Stimulated activated effector memory CD8-positive, alpha-beta T cell treated with anti-CD3 and anti-CD28 coated beads, Interleukin-12 subunit alpha, Interleukin-12 subunit beta, amount 100 ng/mL, for 72 hours (primary cell): Measurements from ENCODE around the gene PNMA1.
"Not testable (repeated sequence)": the region's sequence is repeated elsewhere in the genome, so short reads cannot be mapped to it uniquely, and the experiment has no call there.

Source experiments
- ATAC-seq: fragments of 150-1000 bp; cut with Tn5 transposase; 2 replicates; pipeline ENCODE4 v1.10.0; 2021
- DNase-seq, 2 donors: peaks; one replicate each; pipeline ENCODE4 v3.0.0; 2021 to 2022; ENCODE audit warnings: low spot score in 2 of 2
- H3K27ac Mint-ChIP-seq: one replicate; pipeline ENCODE4 v1.8.0; 2022; ENCODE audit warnings: mild to moderate bottlenecking, mixed read lengths
- H3K36me3 Mint-ChIP-seq: one replicate; pipeline ENCODE4 v1.8.0; 2022; ENCODE audit warnings: mild to moderate bottlenecking, mixed read lengths
- H3K4me1 Mint-ChIP-seq: one replicate; pipeline ENCODE4 v1.8.0; 2022; ENCODE audit warnings: mixed read lengths
- H3K4me3 Mint-ChIP-seq: one replicate; pipeline ENCODE4 v1.8.0; 2022; ENCODE audit warnings: mild to moderate bottlenecking, mixed read lengths
- H3K9me3 Mint-ChIP-seq: one replicate; pipeline ENCODE4 v1.8.0; 2022; ENCODE audit warnings: mixed read lengths

Gene PNMA1

DNA sequence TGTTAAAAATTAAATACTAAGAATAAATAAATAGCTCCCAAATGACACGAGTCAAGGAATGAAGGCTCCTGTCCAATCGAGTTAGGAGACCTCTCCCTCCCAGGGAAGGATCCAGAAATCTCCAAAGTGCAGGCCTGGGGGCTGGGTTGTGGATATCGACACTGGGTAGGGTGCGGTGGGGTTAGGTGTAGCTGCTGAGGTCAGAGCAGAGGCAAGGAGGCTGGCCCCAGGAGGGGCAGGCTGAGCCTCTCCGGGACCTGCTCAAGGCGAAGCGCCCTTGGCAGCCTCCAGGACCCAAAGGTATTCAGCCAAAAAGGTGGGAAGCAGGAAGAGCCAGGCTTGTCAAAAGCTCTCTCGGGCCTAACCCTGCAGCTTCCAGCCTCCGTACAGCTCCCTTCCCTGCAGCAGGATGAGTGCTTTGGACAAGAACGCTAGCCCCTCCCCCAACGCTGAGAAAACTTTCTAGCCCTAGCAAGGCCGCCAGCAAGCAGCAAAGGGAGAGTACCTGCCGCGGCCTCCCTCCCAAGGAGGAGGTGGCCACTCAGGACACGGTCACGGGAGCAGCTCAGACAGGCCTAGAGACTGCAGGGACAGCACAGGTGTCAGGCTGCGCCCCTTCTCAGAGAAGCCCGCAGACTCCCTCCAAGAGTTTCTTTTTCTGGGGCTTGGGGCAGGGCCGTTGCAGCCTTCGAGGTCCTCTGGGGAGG, 3.7 kb upstream of the PNMA1 start:
- ATAC-seq (no peak), DNase-seq (no peak)
- Mint-ChIP-seq H3K27ac (peak overlapping the region; percentile 90), H3K4me3 (no peak overlapping the region), H3K4me1 (peaks cover 9% of the 10 kb centered on the region), H3K9me3 (no peaks in the 10 kb centered on the region), H3K36me3 (peaks cover 100% of the 10 kb centered on the region)

DNA sequence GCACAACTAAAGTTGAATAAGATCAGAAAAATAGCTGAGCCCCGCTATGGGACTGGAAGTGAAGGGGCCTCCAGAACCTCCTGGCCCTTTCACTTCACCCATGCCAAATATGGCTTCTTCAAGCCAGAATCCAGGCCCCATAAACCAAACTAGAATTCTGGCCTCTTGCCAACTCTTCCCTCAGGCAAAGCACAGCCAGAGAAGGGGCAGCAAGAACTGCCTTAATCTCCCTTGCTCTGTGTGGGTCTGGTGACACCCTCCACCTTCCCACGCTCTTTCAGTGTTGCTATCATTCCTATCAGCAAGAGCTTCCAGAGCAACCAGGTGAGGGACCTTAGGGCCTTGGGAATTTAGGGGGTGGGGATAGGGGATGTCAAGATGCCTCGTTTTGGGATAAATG, 3.1 kb upstream of the PNMA1 start:
- DNase-seq (no peak), ATAC-seq (no peak)
- Mint-ChIP-seq H3K27ac (peak overlapping the region; percentile 90), H3K4me3 (no peak overlapping the region), H3K9me3 (no peaks in the 10 kb centered on the region), H3K4me1 (peaks cover 15% of the 10 kb centered on the region), H3K36me3 (peaks cover 98% of the 10 kb centered on the region)

DNA sequence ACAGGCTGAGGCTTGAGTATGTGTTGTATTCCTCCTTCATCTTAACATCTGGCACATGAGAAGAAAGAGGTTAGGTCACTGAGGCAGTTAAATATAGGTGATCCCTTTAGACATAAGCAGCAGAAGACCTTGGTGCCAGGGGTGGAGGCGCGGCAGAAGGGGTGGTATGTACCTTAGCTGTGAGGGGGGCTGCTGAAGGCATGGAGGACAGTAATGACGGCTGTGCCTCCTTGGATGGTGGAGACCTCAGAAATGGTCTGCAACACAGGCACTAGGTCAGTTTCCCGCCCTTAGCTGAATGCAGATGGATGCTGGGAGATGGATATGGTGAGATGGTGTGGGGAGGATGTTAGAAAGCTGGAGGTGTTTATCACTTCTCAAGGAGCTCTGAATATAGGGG, 1.5 kb upstream of the PNMA1 start:
- Mint-ChIP-seq H3K27ac (no peak overlapping the region), H3K36me3 (peaks cover 86% of the 10 kb centered on the region), H3K4me1 (peaks cover 20% of the 10 kb centered on the region), H3K4me3 (no peak overlapping the region), H3K9me3 (no peaks in the 10 kb centered on the region)
- DNase-seq, result no peak
- no peak for ATAC-seq

DNA sequence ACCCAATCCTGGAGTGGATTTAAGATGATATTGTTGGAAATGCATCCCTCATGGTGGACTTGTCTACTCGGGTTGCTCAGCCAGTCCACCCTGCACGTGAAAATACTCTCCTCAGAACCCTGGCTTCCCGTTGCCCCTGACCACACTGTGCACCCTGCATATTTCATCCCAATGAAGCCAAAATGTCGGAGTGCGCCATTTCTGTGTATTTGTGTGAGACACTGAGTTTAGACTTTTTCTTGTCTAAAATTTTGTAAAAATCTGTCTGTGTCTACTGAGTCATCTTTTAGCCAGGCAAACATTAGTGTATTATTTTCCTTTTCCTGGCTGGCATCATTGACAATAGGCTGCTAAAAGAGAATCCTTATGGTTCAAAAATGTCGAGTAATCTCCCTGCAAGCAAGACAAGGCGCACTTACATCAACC, 485 bp upstream of the PNMA1 start:
- ATAC-seq, result no peak
- Mint-ChIP-seq H3K4me3 (peak overlapping the region; percentile 99), H3K4me1 (peaks cover 27% of the 10 kb centered on the region), H3K9me3 (no peaks in the 10 kb centered on the region), H3K27ac (peak overlapping the region; percentile 99), H3K36me3 (peaks cover 76% of the 10 kb centered on the region)
- no peak for DNase-seq

DNA sequence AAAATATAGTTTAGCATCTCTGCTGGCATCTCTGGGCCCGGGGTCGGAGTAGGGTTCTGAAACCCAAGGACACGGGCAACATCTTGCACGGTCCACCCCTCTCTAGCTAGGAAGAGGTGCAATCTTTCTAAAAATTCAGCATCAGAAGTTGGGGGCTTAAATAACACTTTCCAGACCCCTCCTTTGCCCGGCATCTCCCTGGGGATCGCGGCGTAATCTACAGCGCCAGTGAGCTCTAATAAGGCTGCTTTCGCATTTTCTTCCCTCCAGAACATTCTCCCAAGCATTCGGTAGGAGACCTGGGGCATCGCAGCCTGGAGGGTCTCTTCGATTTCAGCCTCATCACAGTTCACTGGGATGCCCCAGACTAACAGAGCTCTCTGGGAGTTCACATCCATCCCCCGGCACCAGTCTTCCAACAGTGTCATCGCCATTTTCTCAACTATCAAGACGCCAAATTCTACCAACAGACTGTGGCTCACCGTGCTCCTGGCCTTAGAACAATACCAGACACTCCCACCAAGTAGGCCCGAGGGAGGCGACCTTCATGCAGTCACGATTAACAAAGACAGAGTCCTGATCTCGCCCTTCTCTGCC, 880 bp downstream of the PNMA1 start:
- peaks cover 62% of the 10 kb centered on the region for H3K36me3 Mint-ChIP-seq
- peak overlapping the region; percentile 99 for H3K27ac Mint-ChIP-seq
- peaks cover 33% of the 10 kb centered on the region for H3K4me1 Mint-ChIP-seq
- no peaks in the 10 kb centered on the region for H3K9me3 Mint-ChIP-seq
- DNase-seq, result no peak
- no peak for ATAC-seq
- H3K4me3 Mint-ChIP-seq, result peak overlapping the region; percentile 99

DNA sequence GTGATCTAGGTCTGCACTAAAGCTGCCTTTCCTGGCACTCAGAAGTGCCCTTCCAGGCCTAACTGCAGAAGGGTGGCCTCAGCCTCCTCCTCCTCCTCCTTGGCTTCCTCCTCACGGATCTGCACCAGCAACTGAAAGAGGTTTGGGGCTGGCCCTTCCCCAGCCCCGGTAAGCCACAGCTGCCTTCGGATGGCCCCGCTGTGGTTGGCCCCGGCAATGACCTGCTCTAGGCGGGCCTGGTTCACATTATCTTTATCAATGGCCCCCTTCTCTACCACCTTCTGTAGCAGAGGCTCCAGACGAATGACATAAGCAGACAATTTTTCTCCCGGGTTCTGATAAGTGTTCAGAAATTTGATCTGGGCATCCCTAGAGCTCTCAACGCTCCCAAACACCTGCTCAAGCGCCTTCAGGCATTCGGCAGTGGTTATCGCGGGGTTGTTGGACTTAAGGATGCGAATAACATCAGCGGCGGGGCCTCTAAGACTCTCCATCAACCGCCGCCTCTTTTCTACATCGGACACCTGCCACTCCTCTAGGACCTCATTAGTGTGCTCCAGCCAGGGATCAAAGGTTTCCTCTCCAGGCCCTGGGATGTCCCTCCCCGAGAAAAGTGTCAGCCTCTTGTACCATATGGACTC, 1.5 kb downstream of the PNMA1 start:
- Mint-ChIP-seq H3K4me3 (peak overlapping the region; percentile 99), H3K36me3 (peaks cover 56% of the 10 kb centered on the region), H3K27ac (peak overlapping the region; percentile 99), H3K4me1 (peaks cover 37% of the 10 kb centered on the region), H3K9me3 (no peaks in the 10 kb centered on the region)
- ATAC-seq (peak; percentile 57), DNase-seq (peak; percentile 33 to 76)

DNA sequence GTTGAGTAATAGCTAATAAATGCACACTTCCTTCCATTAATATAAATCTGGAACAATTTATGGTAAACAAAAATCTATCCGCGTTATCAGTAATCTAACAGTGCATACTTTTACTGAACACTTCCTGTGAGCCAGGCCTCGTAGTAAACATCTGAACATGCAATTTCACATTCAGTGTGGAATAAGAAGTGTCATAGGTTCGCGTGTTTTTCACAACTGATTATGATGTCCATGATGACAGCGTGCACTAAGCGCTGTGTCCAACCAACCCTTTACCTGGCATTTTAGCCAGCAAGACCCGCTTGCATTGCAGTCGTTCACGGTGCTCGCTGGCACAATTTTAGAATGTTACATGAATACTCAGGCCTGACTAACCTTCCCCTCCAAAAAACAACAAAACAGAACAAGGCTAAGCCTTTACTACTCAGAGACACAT, 2.1 kb downstream of the PNMA1 start:
- Mint-ChIP-seq H3K9me3 (no peaks in the 10 kb centered on the region), H3K4me1 (peaks cover 37% of the 10 kb centered on the region), H3K36me3 (peaks cover 50% of the 10 kb centered on the region), H3K4me3 (peak overlapping the region; percentile 99), H3K27ac (peak overlapping the region; percentile 99)
- DNase-seq, result peak in 1 of 2 donors; percentile 58
- peak; percentile 27 for ATAC-seq

DNA sequence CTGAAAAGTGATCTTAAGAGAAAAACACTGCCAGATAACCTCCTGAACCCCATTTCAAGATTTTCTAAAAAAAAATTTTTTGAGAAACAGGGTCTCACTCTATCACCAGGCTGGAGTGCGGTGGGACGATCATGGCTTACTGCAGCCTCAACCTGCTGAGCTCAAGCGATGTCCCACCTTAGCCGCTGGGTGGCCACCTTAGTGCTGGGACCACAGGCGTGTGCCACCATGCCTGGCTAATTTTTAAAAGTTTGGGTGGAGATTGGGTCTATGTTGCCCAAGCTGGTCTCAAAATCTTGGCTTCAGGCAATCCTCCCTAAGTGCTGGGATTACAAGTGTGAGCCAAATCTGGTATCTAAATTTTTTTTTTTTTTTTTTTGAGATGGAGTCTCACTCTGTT, 3.4 kb downstream of the PNMA1 start:
- ATAC-seq (no peak), DNase-seq (no peak)
- Mint-ChIP-seq H3K36me3 (peaks cover 36% of the 10 kb centered on the region), H3K4me3 (peak overlapping the region; percentile 99), H3K27ac (no peak overlapping the region), H3K9me3 (no peaks in the 10 kb centered on the region), H3K4me1 (peaks cover 42% of the 10 kb centered on the region)

DNA sequence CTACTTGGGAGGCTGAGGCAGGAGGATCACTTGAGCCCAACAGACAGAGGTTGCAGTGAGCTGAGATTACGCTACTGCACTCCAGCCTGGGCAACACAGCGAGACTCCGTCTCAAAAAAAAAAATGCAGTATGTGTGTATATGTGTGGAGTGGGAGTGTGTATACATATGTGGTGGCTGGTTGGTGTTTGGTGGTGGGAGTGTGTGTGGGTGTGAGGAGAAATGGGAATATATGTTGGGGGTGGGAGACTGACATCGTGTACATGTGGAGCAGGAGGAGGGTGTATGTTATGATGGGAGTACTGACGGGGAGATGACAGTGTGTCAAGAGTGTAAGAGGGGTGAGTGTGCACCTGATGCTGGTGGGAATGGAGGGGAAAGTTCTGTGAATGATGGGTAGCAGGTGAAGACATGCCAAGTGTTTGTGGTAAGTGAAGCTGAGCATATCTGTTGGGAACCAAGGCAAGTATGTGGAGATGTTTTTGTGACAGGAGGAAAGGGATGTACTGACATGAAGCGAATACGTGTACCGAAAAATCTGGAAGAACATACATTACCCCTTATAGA, 4.2 kb downstream of the PNMA1 start:
- peaks cover 42% of the 10 kb centered on the region for H3K4me1 Mint-ChIP-seq
- no peak overlapping the region for H3K27ac Mint-ChIP-seq
- no peak for ATAC-seq
- no peak overlapping the region for H3K4me3 Mint-ChIP-seq
- H3K9me3 Mint-ChIP-seq, result no peaks in the 10 kb centered on the region
- no peak for DNase-seq
- peaks cover 29% of the 10 kb centered on the region for H3K36me3 Mint-ChIP-seq

DNA sequence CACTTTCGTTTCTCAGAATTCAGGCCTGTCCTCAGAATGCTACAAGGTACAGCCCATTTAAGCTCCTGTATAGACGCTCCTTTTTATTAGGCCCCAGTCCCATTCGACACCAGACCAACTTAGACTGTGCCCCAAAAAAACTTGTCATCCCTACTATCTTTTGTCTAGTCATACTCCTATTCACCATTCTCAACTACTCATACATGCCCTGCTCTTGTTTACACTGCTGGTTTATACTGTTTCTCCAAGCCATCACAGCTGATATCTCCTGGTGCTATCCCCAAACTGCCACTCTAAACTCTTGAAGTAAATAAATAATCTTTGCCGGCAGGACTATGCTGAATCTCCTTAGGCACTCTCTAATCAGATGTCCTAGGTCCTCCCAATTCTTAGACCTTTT, 6.1 kb downstream of the PNMA1 start:
- not testable (repeated sequence) for ATAC-seq, H3K36me3 Mint-ChIP-seq, H3K27ac Mint-ChIP-seq, H3K9me3 Mint-ChIP-seq, DNase-seq, H3K4me3 Mint-ChIP-seq
- H3K4me1 Mint-ChIP-seq, result peaks cover 35% of the 10 kb centered on the region

DNA sequence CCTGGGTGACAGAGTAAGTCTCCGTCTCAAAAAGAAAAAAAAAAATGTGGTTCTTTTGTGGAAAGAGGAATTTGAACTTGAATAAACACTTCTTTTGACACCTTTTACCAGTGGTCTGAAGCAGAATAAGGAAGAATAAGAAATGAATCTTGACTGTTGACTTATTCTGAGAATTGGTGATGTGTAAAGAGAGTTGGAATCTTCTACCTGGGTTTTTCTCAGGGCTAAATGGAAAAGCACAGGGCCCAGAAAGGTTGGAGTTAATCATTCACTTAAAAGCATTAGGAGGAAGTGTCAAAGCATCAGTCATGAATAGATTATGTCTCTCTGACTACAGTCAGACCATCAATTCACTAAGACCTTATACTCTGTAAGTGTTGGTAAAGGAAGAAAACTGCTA, 13.9 kb downstream of the PNMA1 start:
- Mint-ChIP-seq H3K4me1 (peaks cover 27% of the 10 kb centered on the region), H3K27ac (no peak overlapping the region), H3K36me3 (no peaks in the 10 kb centered on the region), H3K9me3 (no peaks in the 10 kb centered on the region), H3K4me3 (no peak overlapping the region)
- peak; percentile 29 for ATAC-seq
- DNase-seq, result no peak

DNA sequence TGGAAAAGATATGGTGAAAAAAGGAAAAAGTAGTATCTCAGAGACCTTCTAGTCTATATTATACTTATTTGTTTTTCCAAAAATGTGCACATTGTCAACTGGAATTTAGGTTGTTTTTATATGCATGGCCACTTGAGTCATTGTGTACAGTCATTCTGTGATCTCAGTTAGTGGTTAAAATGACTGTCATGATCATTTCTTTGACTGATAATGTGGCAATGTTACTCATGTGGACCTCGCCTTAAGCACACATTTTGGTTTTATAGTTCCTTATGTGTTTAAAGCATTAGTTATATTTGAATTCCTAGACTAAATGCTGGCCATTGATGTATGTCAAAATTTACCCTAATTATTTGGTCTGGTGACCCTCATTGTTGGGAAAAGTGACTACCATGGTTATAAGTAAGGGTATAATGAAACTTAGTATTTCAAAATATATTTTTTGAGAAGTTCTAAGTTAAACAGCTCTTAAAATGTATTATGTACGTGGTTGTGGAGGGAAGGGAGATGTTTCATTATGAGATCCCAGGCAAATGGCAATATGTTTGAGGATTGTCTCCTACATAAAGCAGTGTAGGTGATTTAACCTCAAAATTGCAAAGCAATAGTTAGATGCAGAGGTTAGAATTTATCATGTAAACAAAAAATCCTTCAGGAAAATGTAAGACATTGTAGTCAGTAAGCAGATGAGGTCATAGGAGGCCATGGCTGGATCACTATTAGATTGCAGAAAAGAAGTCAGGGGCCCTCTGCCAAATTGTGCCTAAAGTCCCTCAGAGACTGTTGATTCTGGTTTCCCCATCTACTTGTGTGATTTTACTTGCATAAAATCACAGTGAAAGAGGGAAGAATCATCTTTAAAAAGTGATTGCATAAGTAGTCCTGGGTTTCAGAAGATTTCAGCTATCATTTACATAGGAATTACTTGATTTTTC, 17.5 kb downstream of the PNMA1 start:
- Mint-ChIP-seq H3K36me3 (no peaks in the 10 kb centered on the region), H3K4me1 (peaks cover 27% of the 10 kb centered on the region), H3K27ac (peak overlapping the region; percentile 87), H3K9me3 (no peaks in the 10 kb centered on the region), H3K4me3 (peak overlapping the region; percentile 51)
- DNase-seq (no peak), ATAC-seq (peak; percentile 99)

DNA sequence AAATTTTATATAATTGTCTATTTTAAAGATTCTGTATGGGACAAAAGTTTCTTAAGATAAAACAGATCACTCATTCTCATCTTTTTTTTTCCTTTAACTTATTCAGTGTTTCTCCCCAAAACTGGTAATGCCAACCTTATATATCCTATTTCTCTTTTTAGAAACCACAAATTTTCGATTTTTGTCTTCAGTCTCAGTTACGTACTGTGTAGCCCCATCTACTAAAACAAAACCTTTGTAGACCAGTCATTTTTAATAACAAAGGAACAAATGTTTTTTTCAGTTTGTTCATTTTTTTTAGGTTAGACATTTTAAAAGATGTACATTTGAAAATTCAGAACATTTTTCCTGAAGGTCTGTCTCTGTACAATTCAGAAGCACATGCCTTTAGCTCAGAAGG, 18.2 kb downstream of the PNMA1 start:
- Mint-ChIP-seq H3K27ac (peak overlapping the region; percentile 87), H3K4me1 (peaks cover 27% of the 10 kb centered on the region), H3K9me3 (no peaks in the 10 kb centered on the region), H3K36me3 (no peaks in the 10 kb centered on the region), H3K4me3 (peak overlapping the region; percentile 51)
- peak; percentile 61 for ATAC-seq
- no peak for DNase-seq

DNA sequence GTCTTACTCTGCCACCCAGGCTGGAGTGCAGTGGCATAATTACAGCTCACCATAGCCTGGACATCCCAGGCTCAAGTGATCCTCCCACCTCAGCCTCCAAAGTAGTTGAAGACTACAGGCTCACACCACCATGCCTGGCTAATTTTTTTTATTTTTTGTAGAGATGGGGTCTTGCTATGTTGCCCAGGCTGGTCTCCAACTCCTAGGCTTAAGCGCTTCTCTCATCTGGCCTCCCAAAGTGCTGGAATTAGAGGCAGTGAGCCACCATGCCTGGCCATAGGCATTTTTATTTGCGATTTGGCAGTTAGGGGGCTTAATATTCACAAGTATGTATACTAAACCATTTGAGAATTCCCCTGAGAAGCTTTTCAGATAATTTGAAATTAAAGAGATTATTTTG, 19.1 kb downstream of the PNMA1 start:
- H3K9me3 Mint-ChIP-seq, result no peaks in the 10 kb centered on the region
- no peaks in the 10 kb centered on the region for H3K36me3 Mint-ChIP-seq
- H3K4me3 Mint-ChIP-seq, result no peak overlapping the region
- no peak for ATAC-seq
- H3K4me1 Mint-ChIP-seq, result peaks cover 18% of the 10 kb centered on the region
- no peak for DNase-seq
- no peak overlapping the region for H3K27ac Mint-ChIP-seq

DNA sequence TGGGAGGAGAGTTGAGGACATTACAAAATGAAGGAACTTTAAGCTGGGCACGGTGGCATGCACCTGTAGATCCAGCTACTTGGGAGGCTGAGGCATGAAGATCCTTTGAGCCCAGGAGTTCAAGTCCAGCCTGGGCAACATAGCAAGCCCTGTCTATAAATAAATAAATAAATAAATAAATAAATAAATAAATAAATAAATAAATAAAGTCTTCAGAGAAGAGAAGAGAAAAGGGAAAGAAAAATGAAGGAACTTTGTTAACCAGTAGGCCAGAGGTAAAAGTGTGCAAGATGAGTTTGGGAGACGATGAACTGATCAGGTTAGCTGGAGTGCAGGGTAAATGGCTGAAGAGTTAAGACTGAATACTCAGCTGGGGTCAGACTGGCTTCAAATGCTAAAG, 20.1 kb downstream of the PNMA1 start:
- Mint-ChIP-seq H3K36me3 (no peaks in the 10 kb centered on the region), H3K9me3 (no peaks in the 10 kb centered on the region), H3K4me3 (no peak overlapping the region), H3K27ac (peak overlapping the region; percentile 36), H3K4me1 (peaks cover 17% of the 10 kb centered on the region)
- ATAC-seq (no peak), DNase-seq (no peak)
